ENCODE measurements around the gene APLN.

Gene APLN

DNA sequence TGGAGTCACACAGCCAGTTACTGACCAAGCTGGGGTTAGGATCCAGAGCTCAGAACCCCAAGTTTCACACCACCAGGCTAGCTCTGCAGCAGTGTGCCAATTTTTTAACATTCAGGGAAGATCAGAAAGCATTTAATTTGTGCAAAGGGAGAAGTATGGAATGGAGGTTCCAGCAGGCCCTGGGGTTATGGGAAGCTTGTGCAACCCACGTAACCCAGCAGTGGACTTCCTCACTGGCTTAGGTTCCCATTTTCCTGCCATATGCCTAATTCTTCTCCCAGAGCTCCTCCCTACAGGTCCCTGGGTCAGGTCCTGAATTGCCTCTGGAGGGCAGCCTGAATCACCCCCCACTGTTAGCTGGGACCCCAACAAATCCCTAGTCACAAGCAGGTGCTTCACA is 14.0 kb downstream of the APLN start:
- no peak for DNase-seq

DNA sequence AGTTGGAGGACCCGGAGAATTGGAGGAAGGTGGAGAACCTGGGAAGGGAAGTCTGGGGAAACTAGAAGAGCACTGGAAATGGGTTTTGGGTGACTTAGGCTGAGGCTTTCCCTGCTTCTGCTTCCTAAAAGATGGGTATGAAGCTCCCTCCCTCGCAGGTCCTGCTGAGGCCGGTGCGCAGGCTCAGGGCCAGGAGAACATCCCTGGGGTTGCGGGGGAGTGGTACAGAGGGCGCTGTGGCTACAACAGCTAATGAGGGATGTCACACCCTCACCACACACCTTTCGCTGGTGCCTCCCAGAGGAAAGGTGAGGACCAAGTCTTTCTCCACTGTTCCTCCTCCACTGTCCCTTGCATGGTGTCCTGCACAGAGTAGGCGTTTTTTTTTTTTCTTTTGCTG is 15.8 kb downstream of the APLN start:
- DNase-seq: no peak

- DNase-seq: peak; percentile 67
Observed at GRCh38 chrX:129637217-129638109, 17.3 kb downstream of the APLN start.

DNA sequence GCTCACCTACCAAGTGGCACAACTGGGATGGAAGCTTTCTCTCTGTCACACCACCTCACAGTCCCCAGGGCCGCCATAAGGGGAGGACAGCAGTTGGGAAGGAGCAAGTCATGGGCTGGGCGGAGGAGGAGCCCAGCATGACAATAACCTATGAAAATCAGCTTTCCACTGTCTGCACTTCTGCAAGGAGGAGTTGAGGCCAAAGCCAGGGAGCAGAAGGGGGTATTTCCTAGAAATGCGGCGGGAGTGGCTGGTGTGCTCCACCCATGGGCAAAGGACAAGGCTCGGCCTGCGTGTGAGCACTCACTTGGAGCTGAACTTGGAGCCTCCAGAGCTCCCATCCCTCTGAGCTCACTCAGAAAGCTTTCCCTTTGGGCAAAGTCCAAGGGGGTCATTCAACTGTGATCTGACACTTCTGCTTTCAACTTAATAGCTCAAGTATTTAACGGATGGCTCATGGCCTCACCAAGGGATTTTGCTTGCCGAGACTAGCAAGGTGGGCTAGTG is 18.5 kb downstream of the APLN start:
- DNase-seq: no peak

DNA sequence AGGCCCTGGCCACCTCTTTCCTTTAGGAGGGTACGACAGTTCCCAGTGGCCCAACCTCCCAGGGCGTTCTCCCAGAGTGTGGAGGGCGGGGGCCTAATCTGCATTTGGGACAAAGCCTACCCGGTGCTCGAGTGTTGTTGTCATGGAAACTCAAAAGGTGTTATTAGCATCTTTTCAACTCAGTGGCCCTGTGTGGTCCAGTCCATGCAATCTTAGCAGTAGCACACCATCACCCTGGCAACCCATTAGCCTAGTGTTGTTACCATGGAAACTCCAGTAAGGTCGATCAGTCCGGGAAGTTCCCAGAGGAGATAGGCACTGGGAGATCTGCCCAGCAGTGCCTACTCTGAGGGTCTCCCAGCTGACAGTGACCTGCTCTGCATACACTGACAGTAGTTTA is 20.2 kb downstream of the APLN start:
- DNase-seq: no peak

GRCh38 chrX:129632443-129632842 is 22.3 kb downstream of the APLN start:
- no peak for DNase-seq

DNA sequence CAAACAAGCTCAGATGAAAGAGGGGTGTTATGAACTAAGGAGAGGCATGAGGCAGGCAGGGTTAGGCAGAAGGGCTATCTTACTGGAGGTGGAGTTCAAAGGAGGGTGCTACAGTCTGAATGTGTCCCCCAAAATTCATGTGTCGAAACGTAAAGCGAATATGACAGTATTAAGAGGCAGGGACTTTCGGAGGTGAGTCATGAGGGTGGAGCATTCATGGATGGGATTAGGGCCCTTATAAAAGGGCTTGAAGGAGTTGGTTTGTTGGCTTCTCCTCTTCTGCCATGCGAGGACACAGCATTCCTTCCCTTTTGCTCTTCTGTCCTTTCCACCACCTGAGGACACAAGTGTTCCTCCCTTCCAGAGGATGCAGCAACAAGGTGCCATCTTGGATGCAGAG is 22.9 kb downstream of the APLN start:
- DNase-seq: no peak

DNA sequence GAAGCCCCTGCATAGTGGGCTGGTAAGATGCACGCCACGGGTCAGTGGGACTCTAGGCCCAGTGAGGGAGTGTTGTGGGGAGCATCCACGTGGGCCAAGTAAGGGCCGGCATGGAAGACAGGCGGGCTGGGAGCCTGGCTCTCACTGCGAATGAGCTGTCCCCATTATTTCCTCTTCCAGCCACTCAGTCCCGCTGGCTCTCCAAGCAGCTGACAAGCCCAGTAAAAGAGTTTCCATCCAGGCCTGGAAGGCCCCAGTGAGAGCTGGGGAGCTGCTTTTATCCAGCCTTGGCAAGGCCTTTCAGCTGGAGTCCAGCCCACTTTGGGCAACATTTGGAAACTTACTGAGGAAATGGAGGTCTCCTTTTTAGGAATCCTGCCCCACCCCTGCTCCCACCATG is 24.9 kb downstream of the APLN start:
- no peak for DNase-seq

DNA sequence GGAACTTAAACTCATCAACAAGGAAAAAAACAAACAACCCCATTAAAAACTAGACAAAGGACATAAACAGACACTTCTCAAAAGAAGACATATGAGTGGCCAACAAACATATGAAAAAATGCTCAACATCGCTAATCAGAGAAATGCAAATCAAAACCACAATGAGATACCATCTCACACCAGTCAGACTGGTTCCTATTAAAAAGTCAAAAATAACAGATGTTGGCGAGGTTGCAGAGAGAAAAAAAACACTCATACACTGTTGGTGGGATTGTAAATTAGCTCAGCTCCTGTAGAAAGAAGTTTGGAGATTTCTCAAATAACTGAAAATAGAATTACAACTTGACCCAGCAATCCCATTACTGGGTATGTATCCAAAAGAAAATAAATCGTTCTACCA is 28.7 kb downstream of the APLN start:
- no peak for DNase-seq

DNA sequence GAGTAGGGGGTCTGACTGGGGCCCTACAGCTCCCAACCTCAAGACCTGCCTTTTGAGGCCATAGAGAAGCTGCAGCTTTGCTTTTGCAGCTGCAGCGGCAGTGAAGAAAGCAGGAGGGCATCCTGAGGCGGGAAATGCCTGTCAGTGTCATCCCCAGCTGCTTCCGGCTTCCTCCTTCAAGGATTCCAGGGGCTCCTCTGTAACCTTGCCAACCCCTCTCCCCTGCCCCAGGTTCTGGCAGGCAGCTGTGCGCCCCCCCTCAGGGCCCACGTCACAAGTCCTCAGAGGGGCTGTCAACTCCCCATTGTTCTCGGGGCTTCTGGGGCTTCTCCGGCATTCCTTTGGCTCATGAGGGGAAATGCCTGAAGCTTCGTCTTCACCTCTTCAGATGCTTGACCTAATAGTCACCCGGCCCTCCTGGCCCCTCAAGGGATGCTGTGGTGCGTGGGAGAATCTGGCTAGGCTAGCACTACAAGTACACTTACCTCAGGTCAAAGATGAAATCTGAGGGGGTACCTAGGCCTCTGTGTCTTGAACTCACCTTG is 31.9 kb downstream of the APLN start:
- no peak for DNase-seq

DNA sequence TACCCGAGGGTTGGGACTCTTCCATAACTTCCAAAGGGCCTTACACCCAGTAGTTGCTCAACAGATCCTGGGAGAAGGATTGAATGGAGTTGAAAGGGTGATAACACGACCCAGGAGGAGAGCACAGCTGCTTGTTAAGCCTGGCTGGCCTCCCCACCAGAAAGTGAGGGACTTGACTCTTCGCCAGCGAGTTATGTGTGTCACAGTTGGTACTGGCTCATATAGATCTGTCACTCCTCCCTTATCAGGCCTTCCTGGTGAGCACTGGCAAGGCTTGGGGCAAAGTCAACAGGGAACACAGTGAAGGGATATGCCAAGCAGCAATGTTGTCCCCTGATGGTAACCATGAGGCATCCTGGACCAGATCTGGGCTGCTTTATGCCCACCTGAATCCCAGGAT is 35.8 kb downstream of the APLN start:
- no peak for DNase-seq

GRCh38 chrX:129617420-129617819 is 37.3 kb downstream of the APLN start:
- no peak for DNase-seq

- DNase-seq: no peak
Observed at GRCh38 chrX:129614481-129615255, 40.1 kb downstream of the APLN start.

DNA sequence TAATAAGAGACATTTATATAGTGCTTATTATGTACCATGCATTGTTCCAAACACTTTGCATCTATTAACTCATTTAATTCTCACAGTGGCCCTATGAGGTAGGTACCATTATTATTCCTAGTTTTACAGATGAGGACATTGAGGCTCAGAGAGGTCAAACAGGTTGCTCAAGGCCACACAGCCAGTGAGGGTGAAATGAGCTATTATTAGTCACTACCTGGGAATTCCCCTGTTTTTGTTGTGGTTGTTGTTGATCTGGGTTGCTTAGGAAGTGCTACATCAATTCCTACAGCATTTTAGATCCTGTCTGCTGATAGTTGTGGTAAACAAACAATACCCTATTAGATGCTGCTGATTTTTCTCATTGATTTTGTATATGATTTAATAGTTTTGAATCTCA is 41.2 kb downstream of the APLN start:
- DNase-seq: no peak

GRCh38 chrX:129612396-129612795 is 42.4 kb downstream of the APLN start:
- no peak for DNase-seq

DNA sequence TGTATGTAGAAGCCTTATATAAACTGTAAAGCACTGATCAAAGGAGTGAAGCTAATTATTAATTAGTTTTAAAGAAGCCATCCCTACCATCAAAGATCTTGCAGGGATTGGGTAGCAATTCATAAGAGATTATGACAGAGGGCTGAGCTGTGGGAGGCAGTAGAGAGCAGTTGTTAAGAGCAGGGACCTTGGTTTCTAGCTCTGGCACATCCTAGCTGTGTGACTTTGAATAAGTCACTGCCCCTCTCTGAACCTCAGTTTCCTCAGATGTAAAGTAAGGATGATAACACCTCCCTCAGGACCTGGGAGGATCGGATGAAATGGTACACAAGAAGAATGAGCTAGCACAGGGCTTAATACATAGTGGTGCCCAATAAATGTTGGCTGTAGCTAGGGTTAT is 45.4 kb downstream of the APLN start:
- no peak for DNase-seq

DNA sequence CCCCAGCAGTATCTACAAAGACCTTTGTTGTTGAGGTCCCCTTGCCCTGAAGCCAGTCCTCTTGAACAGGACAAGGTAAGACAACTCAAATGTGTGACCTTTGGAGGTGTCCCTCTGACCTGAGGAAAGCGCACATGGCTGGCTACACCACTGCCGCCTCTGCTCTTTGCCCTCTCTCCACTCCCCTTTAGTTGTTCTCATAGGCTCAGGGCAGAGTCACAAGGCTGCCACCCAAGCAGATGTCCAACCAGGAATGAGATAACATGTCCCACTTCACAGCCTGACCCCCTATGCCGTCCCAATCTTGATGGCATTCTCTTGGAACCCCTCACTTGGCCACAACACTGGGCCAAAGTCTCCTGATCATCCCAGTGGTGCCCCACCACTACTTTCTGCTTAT is 46.3 kb downstream of the APLN start:
- DNase-seq: no peak

DNA sequence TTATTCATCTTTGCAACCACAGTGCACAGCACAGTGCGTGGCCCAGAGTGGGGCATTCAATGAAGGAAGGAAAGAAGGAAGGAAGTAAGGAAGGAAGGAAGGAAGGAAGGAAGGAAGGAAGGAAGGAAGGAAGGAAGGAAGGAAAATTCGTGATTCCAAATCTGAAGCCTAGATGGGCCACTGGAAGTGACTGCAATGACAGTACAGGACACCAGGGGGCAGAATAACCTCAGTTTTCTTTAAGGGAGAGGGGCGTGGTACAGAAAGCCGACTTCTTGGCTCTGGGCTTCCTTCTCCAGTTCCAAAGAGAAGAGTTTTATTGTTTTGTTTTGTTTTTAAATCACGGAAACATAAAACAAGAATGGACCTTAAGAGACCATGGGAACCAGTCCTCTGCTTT is 47.8 kb downstream of the APLN start:
- peak; percentile 50 for DNase-seq

DNA sequence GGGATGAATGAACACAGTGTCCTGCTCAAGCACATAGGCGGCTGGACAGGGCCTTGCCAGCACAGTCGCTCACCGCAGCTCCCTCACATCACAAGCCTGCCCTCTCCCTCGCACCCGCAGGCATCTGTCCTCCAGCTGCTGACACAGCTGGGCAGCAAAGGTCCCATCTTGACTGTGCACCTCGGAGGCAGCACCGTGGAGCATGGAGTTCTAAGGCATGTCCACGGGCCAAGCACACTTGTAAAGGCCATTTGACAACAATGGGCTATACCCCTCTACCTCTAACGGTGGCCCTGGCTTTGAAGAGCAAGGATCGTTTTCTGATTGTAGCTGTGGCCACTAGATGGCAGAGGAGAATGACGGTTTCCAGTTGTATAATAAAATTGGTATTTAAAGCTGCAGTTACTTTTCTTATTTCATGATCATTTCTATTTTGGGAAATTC is 53.8 kb downstream of the APLN start:
- no peak for DNase-seq

DNA sequence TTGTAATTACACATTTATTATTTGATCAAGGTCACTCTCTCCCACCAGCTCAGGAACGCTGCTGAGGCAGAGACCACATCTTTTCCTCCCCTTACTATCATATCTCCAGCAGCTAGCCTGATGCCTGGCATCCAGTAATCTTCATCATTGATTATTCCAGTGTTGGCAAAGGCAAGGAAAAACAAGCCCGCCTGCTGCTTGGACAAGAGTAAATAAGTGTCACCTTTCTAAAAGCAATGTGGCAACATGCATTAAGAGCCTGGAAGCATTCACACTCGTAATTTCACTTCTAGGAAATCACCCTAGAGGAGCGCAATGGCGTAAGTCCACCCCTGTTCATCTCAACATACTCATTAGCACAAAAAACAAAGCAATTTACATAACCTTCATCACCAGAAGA is 54.8 kb downstream of the APLN start:
- DNase-seq: no peak

GRCh38 chrX:129599499-129599898 is 55.3 kb downstream of the APLN start:
- DNase-seq: no peak

DNA sequence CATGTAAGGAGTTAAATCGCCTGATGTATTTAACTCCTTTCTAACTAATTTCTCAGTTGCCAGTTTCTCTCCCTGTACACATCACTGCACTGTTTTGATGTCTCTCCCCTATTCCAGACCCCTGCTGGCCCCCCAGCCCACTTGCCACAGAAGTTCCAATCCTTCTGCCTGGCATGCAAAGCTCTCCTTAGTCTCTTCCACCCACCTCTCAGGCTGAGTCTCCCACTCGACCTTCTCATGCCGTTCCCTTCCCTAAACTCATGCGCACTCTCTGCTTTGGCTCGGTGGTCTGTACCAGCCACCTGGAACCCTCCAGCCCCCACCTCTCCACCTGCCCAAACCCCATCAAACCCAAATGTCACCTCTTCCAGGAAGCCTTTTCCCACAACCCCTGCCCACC is 56.9 kb downstream of the APLN start:
- no peak for DNase-seq

DNA sequence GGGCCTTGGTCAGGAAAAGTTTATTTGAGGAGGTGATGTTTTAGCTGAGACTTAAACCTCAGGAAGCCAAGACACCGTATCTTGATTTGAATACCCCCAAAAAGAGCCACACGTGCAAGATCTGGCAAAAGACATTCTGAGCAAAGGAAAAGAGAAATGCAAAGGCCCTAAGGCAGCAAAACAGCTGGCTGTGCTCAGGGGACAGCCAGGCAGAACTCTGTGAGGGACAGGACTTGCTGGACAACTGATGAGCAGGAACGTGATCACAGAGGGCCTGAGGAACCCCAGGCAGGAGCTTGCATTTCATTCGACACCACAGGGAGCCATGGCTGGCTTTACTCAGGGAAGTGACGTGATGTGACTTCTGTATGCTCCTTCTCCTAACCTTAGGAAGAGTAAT is 58.7 kb downstream of the APLN start:
- no peak for DNase-seq
